GM12864 (cell line): ENCODE results near the gene ABCD2.

Experiments
- DNase-seq: peaks from one replicate; pipeline ENCODE4 v3.0.0-alpha.2; 2011; ENCODE audit warnings: low read depth
- H3K4me3 ChIP-seq: 2 replicates; pipeline ENCODE4 v1.5.1; 2011; ENCODE audit warnings: mild to moderate bottlenecking, low read depth, low read length, control low read depth
- TF ChIP-seq, protein P1 (sequence below): IDR thresholded peaks from 2 replicates; pipeline ENCODE4 v1.5.1; 2011; ENCODE audit warnings: low read depth, mild to moderate bottlenecking, moderate library complexity, low read length, control low read depth, inconsistent platforms; ENCODE audit errors: missing control alignments

The ABCD2 gene

DNA sequence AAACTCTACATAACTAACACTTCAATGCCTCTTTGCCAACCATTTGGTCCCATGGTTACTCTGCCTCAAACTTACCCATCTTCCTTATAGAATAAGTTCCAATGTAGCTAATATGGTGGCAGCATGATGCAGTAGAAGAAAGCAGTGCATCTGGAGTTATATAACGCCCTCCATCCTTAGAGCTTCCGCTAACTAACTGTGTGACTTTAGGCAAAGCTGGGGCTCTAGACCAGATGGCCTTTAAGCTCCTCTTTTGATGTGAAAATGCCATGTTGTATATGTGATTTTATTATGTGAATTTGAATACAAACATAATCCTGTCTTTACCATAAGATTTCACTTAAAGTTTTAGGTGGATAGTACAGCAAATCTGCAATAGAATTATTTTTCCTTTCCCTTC lies 6.1 kb downstream of the ABCD2 start:
- no peak for DNase-seq
- TF ChIP-seq, protein P1, sequence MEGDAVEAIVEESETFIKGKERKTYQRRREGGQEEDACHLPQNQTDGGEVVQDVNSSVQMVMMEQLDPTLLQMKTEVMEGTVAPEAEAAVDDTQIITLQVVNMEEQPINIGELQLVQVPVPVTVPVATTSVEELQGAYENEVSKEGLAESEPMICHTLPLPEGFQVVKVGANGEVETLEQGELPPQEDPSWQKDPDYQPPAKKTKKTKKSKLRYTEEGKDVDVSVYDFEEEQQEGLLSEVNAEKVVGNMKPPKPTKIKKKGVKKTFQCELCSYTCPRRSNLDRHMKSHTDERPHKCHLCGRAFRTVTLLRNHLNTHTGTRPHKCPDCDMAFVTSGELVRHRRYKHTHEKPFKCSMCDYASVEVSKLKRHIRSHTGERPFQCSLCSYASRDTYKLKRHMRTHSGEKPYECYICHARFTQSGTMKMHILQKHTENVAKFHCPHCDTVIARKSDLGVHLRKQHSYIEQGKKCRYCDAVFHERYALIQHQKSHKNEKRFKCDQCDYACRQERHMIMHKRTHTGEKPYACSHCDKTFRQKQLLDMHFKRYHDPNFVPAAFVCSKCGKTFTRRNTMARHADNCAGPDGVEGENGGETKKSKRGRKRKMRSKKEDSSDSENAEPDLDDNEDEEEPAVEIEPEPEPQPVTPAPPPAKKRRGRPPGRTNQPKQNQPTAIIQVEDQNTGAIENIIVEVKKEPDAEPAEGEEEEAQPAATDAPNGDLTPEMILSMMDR, result no peak
- no peak overlapping the region for H3K4me3 ChIP-seq

DNA sequence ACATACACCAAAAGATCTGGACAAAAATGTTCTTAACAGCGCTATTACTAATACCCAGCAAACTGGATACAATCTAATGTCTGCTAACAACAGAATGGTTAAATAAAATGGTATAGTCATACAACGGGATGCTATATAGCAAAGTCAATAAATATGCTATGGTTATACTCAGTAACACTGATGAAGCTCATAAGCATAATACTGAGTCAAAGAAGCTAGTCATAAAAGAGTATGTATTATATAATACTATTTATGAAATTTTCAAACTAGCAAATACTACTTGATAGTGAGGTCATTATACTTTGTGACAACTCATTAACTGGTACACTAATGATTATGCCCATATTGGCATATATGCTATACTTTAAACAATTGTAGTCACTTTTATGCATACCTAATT lies 7.4 kb downstream of the ABCD2 start:
- DNase-seq, result no peak
- H3K4me3 ChIP-seq, result no peak overlapping the region
- TF ChIP-seq, protein P1, result no peak

DNA sequence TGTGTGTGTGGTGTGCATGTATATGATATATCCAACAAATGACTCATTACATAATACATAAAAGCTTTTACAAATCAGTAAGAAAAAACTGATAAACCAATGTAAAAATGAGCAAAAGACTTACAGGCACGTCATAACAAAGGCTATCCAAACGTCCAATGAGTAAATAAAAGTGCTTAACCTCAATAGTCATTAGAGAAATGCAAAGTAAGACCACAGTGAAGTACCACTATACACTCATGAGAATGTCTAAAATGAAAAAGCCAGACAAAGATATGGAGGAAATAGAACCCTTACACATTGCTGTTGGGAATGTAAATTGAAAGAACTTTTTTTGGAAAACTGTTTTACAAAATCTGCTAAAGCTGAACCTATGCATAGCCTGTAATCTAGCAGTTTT lies 7.8 kb downstream of the ABCD2 start:
- TF ChIP-seq, protein P1, result no peak
- DNase-seq, result no peak
- no peak overlapping the region for H3K4me3 ChIP-seq

DNA sequence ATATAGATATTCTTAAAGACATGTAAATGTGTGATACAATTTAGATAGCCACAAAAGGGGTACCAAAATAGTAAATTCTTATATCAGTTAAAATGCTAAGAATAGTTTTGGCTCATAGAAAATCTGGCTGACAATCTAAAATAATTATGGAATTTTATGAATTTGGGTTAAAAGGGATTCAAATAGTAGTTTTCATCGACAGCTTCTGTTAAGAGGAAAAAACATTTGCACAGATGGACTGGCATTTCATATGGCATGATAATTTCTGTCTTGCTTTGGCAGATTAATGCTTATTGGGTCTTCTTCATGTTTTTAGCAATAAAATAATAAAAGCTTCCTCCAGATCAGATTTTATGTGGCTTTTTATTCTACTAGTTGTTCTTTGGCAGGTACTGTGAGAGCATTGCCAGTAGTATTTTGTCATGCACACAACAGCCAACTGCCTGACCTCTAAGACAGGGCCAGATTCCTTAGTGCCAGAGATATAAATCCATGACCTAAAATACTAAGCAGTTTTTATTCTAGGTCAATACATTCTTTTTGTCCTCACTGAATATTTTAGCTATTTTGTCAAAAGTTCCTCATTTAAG lies 9.1 kb downstream of the ABCD2 start:
- TF ChIP-seq, protein P1, result no peak
- no peak overlapping the region for H3K4me3 ChIP-seq
- no peak for DNase-seq

DNA sequence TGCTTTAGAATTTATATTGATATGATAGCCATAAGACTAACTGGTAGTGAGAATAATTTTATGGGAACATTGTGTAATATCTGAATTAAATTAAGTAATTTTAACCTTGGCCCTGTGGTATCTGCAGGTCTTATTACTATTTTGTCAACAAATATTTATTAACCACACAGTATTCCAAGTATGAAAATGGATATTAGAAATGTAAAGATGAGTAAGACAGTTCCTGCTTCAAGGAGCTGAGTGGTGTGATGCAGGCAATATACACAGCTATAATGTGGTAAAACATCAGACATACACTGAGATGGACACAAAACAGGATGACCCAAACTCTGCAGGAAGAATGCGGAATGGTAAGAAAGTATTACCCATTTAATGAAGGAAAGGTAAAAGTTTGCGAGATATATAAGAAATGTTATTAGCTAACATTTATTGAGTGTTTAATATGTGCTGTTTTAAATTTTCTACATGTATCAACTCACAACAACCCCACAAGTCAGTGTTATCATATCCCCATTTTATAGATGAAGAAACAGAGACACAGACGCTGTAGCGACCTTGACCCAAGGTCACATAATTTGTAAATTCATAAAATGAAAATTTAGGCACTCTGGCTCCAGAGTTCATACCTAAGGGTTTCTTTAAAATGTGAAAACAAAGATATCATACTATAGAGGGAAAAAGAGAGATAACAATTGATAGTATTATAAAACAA lies 12.7 kb downstream of the ABCD2 start:
- DNase-seq, result no peak
- H3K4me3 ChIP-seq, result no peak overlapping the region
- TF ChIP-seq, protein P1, result no peak

DNA sequence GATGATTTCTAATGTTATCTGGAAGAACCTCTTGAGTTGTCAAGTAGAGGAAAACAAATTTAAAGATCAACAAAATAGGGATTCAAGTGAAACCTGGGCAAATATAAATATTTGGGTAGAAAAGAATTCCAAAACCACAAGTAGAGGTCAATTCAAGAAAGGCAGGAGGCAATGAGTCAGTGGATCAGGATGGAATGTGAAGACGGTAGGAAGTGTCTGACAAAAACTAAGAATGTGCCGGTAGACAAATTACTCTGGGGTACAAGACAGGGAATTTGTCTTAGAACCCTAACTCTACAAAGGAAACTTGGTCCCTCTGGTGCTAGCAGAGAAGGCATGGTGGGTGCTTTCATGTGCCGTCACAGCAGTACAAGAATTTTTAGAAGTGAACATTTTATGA lies 13.6 kb downstream of the ABCD2 start:
- DNase-seq, result no peak
- TF ChIP-seq, protein P1, result no peak
- no peak overlapping the region for H3K4me3 ChIP-seq

DNA sequence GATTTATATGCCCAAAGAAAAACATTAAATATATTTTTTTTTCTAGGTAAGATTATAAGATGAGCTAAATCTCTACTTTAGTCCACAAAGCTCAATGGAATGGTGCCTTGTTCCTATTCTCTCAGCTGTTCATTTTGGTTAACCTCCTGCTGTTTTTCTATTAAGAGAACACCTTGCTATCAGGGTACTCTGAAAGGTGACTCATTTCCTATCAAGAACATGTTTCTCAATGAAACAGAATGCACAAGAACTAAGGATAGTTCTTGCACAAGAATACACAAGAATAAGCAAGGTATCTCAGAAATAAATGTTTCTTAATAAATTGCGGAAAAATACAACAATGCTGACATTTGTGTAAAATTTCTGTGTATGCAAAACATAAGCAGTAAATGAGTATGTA lies 14.1 kb downstream of the ABCD2 start:
- H3K4me3 ChIP-seq, result no peak overlapping the region
- DNase-seq, result no peak
- TF ChIP-seq, protein P1, result no peak
